Measurements from ENCODE around the gene MBLAC1.
A peak's percentile ranks its signal among the peaks of the same experiment; 100 is the strongest.

The MBLAC1 gene

DNA sequence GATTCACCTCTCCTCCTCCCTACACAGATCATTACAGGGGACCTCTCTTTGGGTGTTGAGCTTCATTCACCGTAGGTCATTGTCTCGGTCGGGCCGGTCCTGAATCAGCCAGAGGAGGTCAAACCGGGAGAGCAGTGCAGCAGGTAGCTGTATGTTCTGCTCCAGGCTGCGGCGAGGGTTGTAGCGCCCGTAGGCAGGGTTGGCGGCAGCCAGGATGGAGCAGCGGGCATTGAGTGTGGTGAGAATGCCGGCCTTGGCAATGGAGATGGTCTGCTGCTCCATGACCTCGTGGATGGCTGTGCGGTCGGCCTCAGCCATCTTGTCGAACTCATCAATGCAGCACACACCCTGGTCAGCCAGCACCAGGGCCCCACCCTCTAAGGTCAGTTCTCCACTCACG lies 31.1 kb upstream of the MBLAC1 start:
- no peak for DNase-seq (ENCODE audit: low spot score)

DNA sequence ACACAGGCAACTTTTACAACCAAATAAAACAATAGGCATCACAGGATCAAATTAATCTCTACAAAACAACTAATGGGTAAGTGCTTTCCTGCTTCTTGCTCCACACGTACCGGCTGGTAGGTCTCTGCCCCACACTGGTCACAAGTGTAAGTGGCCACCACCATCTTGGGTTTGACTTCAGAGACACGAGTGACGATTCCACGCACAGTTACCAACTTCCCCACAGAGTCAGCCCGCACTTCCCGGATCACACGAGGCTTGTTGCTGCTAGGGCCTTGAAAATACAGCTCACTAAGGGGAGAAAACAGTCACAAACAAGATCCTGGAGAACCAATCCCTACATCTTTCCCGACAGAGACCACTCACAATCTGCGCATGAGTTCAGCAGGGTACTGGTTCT lies 27.9 kb upstream of the MBLAC1 start:
- no peak for DNase-seq (ENCODE audit: low spot score)

DNA sequence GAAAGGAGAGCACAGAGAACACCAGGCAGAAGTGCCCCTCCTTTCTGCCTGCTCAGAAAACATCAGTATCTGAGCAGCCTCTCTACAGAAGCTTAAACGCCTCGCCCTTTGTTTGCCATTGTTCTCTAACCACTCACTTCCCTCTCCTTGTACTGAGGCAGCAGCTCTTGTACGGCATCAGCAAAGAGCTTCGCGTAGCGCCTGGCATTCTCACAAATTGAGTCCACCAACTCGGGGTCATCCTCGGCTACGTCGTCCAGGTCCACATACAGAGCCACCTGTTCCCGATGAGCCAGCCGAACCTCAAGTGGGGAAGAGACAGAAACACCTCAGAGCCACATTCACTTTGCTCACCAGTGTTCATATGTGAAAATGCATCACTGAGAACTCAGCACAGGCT lies 27.3 kb upstream of the MBLAC1 start:
- DNase-seq (ENCODE audit: low spot score), result no peak

DNA sequence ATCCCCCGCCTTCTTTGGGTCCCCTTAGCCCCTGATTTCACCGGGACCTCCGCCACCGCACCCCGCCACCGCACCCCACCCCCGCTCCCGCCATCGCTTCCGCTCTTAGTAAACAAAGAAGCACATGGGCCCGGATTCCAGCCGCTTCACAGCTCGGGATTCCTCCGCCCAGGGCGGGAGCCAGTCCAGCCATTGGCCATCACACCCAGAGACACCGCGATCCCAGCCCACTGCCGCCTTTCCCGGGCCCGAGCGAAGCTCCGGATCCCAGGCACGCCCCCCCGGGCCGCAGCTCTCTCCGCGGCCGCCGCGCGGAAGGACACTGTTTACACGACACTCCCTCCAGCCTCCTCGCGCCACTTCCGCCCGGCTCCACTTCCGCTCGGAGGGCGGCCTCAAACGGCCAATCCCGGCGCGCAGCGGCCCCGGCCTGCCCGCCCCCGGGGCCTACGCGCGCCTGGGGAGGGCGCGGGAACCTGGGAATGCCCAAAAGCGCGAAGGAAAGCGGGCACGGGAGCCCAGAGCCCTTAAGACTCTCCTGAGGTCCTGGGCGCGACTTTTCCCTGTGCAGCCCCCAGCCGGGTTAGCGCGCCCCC lies 26.2 kb upstream of the MBLAC1 start:
- DNase-seq (ENCODE audit: low spot score), result peak; percentile 99

DNA sequence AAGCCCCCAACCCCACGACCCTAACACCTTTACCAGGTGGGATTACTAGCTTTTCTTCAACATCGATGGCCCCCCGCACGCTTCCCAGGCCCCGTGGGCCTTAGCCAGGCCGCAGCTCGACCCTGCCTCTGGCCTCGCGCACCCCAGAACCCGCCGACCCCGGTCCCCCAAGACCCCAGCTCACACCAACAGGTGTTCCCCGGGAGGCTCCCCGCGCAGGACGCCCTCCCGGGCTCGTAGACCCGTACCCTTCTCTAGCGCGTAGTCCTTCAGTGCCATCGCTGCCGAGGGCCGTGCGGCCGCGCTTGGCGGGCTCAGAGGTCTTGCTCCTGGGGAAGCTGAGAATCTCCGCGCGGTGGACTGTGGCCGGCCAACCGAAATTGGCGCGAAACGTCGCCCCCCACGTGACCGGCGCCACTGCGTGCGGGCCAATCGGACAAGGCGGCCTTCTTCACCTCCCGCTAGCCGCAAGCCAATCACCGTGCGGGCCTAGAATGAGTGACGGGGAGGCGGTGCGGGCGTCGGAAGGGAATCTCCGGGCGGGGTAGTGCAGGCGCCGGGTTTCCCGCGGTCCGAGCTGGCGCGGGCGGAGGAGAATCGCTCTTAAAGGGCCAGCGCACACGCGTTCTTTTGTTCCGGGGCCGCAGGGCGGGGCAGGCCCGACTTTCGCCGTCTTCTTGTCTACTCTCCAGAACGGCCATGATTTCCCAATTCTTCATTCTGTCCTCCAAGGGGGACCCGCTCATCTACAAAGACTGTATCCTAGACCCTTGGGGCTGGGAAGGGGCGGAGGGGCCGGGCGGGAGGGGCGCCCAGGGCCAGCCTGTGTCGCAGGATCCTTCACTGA lies 25.5 kb upstream of the MBLAC1 start, which contains the start of the genes AP4M1 and MCM7:
AP4M1 (plus strand) TSS at position 628 of the 847 bp plus-strand sequence; CDS start at position 700, 72 bp downstream.
MCM7 (minus strand) TSS at position 382 of the 847 bp plus-strand sequence; CDS start at position 279, 103 bp downstream.
- DNase-seq (ENCODE audit: low spot score), result peak; percentile 99

DNA sequence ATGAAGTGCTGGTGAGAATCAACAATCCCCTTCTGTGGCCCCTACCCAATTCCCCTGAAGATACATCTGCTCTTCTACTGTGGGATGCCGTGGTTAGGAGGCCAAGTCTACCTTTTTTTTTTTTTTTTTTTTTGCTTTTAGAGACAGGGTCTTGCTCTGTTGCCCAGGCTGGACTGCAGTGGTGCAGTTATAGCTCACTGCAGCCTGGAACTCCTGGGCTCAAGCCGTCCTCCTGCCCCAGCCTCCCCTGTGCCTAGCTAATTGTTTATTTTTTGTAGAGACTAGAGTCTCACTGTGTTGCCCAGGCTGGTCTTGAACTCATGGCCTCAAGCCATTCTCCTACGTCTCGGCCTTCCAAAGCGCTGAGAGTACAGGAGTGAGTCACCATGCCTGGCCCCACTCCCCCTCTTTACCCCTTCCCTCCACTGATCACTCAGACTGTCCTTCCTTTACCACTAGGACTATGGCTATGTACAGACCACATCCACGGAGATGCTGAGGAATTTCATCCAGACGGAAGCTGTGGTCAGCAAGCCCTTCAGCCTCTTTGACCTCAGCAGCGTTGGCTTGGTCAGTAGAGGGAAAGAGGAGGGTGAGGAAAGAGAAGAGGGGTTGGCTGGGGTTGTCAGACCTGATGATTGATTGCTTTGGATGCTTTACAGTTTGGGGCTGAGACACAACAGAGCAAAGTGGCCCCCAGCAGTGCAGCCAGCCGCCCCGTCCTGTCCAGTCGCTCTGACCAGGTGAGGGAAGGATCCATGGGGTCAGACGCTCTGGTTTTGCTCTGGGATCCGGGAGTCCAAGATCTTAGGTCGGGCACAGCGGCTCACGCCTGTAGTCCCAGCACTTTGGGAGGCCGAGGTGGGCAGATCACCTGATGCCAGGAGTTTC lies 23.6 kb upstream of the MBLAC1 start:
- no peak for DNase-seq (ENCODE audit: low spot score)

DNA sequence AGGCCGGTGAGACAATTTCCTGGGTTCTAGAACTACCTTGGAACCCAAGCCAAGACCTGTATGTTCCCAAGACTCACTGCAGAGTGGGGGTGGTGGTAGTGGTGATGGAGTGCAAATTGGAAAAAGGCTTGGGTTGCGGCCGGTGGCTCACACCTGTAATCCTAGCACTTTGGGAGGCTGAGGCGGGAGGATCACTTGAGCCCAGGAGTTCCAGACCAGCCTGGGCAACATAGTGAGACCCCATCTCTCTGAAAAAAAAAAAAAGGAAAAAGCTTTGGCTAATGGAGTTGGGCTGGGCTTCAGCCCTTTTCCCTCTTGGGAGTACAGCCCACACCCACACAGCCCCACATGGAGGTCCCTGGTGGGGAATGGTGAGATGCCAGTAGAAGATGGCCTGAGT lies 21.2 kb upstream of the MBLAC1 start:
- no peak for DNase-seq (ENCODE audit: low spot score)

DNA sequence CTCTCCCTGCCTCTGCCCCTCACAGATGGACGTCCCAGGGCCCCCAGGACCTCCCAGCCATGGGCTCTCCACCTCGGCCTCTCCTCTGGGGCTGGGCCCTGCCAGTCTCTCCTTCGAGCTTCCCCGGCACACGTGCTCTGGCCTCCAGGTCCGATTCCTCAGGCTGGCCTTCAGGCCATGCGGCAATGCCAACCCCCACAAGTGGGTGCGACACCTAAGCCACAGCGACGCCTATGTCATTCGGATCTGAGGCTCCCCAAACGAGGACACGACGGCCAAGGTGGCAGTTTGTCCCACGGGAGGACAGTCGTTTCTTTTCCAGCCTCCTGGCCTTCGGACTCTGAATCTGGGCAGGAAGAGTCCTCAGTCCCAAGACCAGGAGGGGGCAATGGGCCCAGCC lies 20.1 kb upstream of the MBLAC1 start:
- no peak for DNase-seq (ENCODE audit: low spot score)

DNA sequence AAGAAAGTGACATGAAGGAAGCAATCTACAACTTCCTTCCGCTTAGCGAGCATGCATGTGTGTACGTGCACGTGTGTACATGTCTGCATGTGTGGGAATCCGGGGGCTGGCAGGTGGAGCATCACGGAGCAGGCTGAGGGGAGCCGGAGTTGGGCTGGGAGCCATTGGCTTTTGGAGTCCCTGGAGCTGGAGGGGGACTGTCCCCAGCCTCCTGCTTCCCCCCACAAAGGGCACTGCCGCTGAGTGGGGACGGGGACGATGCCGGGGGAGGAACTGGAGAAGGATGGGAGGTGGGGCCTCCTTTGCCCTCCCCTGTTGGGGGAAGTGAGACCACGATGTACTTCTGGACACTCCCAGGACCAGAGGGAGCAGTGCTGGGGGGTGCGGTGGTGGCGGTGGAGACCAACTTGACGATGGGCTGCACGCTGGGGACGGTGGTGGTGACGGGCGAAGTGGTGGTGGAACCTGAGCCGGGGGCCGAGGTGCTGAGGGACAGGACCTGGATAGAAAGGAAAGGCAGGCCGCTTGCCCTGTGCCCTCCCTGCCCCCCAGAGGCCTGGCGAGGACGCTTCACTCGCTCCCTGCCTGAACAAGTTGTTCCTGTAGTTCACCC lies 19.5 kb upstream of the MBLAC1 start:
- no peak for DNase-seq (ENCODE audit: low spot score)

DNA sequence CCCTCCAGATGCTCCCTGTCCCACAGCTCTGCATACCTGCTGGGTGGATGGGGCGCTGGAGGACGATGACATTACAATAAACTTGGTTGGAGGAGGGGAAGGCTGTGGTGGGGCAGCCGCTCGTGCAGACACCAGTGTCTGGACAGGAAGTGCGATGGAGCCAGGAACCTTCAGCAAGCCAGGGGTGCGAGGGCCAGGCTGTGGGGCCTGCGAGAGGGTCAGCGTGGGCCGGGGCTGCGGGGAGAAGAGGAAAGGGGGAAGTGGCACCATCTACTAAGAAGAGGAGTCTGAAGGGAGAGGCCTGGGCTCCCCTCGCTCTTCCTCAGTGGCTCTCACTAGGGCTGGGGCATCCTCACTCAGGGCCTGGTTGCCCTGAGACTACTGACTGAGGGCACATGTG lies 18.9 kb upstream of the MBLAC1 start:
- no peak for DNase-seq (ENCODE audit: low spot score)

DNA sequence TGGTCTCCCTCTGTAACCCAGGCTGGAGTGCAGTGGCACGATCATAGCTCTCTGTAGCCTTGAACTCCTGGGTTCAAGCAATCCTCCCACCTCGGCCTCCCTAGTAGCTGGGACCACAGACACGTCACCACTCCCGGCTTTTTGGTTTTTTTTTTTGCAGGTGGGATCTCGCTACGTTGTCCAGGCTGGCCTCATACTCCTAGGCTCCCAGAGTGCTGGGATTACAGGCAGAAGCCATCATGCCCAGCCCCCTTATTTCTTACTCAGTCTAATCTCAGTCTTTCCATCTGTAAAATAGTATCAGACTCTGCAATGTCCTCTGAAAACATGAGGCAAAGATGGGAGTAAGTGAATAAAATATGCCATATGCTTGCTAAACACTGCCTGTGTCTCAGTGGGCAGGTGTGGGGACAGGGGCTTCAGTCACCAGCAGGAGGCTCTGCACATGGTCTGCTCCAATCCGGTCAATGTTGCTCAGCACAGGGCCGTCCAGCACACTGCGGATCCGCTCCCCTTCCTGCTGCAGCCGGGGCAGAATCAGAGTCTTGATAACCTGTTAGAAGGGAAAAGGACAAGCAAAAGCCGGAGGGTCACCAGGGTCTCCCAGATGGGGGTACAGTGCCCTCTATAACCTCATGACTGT lies 17.1 kb upstream of the MBLAC1 start:
- no peak for DNase-seq (ENCODE audit: low spot score)

DNA sequence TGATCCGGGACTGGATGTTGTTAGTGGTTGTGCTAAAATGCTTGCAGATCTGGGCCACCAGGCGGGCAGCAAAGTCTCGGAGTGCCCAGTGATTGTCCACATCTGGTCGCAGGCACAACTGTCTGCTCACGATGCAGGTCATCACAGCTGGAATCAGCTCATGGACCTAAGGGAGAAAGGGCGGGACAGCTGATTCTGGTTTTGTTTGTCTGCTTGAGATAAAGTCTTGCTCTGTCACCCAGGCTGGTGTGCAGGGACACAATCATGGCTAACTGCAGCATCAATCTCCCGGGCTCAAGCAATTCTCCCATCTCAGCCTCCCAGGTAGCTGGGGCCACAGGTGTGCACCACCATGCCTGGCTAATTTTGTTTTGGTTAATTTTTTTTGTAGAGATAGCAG lies 15.6 kb upstream of the MBLAC1 start:
- no peak for DNase-seq (ENCODE audit: low spot score)

DNA sequence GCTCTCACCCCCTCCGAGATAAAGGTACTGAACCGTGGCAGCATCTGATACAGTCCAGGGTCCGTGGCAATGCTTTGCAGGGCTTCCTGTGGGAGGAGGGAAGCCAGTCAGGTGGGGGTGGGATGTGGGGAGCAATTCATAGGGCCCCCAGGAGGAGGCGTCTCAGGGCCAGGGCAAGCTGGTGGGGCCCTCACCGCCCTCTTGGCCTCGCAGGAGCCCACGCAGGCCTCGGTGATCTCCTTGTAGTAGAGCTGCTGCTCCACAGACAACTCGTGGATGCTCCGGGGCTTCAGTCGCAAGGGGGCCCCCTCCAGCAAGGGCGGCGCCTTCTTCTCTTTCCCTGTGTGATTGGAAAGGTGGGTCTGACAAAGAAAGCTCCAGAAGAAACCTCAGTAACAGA lies 14.9 kb upstream of the MBLAC1 start:
- DNase-seq (ENCODE audit: low spot score), result no peak

DNA sequence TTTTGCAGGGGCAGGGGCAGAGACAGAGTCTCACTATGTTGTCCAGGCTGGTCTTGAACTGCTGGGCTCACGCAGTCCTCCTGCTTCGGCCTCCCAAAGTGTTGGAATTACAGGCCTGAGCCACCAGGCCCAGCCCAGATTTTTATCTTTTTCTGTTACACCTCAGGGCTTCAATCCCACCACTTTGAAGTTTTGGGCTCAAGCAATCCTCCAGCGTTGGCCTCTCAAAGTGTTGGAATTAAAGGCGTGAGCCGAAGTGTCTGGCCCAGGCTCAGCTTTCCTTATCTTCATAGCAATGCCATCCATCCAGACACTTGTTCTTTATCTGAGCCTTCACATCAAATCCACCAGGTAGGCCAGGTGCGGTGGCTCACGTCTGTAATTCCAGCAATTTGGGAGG lies 11.7 kb upstream of the MBLAC1 start:
- DNase-seq (ENCODE audit: low spot score), result no peak

DNA sequence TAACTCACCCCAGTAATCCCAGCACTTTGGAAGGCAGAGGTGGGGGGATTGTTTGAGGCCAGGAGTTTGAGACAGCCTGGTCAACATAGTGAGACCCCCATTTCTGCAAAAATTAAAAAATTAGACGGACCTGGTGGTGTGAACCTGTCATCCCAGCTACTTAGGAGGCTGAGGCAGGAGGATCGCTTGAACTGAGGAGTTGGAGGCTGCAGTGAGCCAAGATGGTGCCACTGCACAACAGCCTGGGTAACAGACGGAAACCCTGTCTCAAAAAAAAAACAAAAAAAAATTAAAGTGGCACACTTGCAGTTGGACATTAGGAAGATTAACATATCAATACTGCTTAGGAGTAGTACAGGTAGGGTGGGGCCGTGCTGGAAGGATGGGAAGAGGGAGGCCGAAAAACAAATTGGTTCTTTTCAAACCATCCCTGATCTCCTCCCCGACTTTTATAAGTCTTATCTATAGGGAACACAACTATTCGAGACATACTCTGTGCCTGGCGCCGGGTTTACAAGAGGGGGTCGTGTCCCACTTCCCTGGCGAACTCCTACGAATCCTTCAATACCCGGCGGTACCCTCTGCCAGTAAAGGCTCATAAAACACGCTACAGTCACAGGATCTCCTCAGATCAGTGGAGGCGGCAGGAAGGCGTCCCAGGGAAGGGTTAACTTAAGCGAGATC lies 8.2 kb upstream of the MBLAC1 start:
- DNase-seq (ENCODE audit: low spot score), result no peak

DNA sequence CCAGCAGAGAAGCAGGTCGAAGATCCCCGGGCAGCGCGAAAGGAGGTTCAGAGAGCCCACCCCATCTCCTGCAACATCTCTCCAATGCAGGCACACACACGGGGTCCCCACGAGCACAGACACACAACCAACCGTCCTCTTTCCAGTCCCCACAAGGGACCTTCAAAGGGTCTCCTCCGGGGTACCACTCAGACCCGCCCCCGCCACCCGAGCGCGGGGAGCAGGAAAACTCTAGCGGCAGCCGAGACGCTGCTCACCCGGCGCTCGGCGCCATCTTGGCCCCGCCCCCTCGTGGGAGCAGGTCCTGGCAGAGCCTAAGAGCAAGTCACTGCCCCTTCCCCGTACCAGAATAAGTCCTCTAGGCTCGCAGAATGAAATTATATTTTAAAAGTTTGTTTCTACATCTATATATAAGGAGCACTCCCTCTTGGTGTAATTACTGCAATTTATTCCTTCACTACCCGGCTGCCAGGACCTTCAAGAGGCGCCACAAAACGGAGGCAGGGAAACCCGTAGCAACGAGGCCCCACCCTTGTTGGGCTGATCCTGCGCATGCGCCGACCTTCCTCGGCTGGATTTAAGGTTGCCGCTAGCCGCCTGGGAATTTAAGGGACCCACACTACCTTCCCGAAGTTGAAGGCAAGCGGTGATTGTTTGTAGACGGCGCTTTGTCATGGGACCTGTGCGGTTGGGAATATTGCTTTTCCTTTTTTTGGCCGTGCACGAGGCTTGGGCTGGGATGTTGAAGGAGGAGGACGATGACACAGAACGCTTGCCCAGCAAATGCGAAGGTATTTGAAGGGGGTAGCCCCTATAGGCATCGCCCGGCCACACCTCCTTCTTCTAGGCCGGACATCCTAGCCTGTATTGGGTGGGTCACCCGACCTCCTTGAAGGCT lies 7.4 kb upstream of the MBLAC1 start, which contains the start of the genes CNPY4 and TAF6:
CNPY4 (plus strand) TSS at position 563 of the 898 bp plus-strand sequence; CDS start at position 674, 111 bp downstream.
TAF6 (minus strand) TSS at position 287 of the 898 bp plus-strand sequence. CDS start 5,149 bp downstream, outside the sequence.
- DNase-seq (ENCODE audit: low spot score), result peak; percentile 95

DNA sequence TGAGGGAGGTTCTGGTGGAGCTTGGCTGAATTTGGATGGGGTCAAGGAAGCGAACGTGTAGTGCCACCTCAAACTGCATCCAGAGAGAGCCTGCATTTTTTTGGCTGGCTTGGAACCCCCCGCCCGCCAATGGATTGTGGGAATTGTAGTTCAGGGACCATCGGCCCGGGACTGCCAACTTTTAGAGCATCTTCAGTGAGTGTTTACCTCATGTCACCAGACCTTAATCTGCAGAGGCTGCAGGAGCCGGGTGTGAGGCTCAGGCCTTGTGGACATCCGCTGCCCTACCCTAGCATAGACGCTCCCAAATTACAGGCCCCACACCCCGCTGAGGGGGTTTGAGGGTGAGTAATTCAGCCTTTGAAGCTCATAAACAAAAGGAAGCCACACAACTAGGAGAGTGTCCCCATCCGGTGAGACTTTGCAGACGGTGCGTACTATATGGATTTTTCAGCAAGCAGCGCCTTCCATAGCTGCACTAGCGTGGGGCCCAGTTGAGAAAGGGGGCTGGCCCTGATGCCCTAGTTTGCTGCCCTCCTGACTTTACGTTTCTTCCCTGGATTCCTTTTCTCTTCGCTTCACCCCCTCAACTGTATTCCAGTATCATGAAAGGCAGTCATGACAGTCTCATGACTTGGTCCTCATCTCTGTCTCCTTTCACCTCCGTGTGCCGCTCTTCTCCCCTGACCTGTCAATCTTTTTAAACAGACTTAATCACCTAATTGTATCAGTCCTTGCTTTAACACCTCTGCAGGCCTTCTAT lies 6.6 kb upstream of the MBLAC1 start:
- DNase-seq (ENCODE audit: low spot score), result peak; percentile 51

DNA sequence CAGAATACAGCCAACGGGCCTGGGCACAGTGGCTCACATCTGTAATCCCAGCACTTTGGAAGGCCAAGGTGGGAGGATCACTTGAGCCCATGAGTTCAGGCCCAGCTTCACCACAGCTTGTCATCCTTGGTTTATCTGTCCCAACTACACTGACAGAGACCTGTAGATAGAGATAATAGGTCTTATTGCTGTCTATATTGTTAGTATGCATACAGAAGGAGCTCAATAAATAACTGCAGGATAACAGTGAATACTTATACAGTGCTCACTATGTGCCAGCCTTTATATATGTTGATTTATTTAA lies 6.1 kb upstream of the MBLAC1 start:
- DNase-seq (ENCODE audit: low spot score), result no peak

DNA sequence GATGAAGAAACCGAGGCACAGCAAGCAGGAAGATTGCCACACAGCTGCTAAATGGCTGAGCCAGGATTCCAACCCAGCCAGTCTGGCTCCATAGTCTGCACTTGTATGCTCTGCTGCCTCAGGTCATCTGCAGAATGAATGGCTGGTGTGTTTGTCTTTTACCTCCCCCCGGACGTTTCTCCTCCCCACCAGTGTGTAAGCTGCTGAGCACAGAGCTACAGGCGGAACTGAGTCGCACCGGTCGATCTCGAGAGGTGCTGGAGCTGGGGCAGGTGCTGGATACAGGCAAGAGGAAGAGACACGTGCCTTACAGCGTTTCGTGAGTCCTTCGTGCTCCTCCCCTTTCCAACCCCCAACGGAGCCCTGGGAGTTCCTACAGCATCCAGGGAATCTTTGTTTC lies 4.7 kb upstream of the MBLAC1 start:
- DNase-seq (ENCODE audit: low spot score), result peak; percentile 28
